Uterus (tissue), 2 donors: ENCODE results near the gene LGALS7B.

Source experiments
- POLR2A ChIP-seq, 2 donors: fragments of 450-650 bp; IDR thresholded peaks; one replicate each; pipeline ENCODE4 v1.6.1; 2016; ENCODE audit warnings: antibody characterized with exemption in 2 of 2, mild to moderate bottlenecking in 1 of 2, moderate library complexity in 1 of 2
- TF ChIP-seq, protein P1 (sequence below), 4 experiments: fragments of 200-600 bp in 2 of 4; fragments of 450-650 bp in 2 of 4; sonication (generic) in 2 of 4; IDR thresholded peaks; one replicate each; pipeline ENCODE4 v1.5.1; 2016 to 2019; ENCODE audit warnings: antibody characterized with exemption in 4 of 4, mild to moderate bottlenecking in 2 of 4, moderate library complexity in 1 of 4

DNA sequence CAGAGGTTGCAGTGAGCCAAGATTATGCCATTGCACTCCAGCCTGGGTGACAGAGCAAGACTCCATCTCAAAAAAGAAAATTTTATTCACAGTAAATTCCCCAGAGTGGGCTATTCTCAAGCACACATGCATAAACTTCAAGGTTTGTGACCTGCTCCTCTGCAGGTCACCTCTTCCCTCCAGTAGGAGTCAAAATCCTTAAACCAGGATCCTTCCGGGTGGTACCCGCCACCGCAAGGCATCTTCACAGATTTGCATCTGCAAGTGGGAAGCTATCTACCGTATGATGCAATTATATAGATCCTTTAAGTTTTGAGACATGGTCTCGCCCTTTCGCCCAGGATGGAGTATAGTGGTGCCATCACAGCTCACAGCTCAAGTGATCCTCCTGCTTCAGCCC lies 45.6 kb downstream of the LGALS7B start:
- TF ChIP-seq, protein P1, sequence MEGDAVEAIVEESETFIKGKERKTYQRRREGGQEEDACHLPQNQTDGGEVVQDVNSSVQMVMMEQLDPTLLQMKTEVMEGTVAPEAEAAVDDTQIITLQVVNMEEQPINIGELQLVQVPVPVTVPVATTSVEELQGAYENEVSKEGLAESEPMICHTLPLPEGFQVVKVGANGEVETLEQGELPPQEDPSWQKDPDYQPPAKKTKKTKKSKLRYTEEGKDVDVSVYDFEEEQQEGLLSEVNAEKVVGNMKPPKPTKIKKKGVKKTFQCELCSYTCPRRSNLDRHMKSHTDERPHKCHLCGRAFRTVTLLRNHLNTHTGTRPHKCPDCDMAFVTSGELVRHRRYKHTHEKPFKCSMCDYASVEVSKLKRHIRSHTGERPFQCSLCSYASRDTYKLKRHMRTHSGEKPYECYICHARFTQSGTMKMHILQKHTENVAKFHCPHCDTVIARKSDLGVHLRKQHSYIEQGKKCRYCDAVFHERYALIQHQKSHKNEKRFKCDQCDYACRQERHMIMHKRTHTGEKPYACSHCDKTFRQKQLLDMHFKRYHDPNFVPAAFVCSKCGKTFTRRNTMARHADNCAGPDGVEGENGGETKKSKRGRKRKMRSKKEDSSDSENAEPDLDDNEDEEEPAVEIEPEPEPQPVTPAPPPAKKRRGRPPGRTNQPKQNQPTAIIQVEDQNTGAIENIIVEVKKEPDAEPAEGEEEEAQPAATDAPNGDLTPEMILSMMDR (IDR thresholded peaks at IDR 0.05): no peak
- no peak for TF ChIP-seq POLR2A (IDR thresholded peaks at IDR 0.05)
